HEK293 (cell line): Measurements from ENCODE around the gene AKAP5.

ENCODE experiments used
- EGR2 ChIP-seq: fragments of 450-650 bp; formaldehyde crosslinking; IDR thresholded peaks from 2 replicates; pipeline ENCODE4 v1.5.1; 2016; ENCODE audit warnings: low read depth, missing biosample characterization, missing genetic modification characterization
- FEZF1 ChIP-seq: fragments of 450-650 bp; formaldehyde crosslinking; IDR thresholded peaks from 2 replicates; pipeline ENCODE4 v1.5.1; 2016; ENCODE audit warnings: missing biosample characterization, missing genetic modification characterization
- GLIS1 ChIP-seq: fragments of 450-650 bp; formaldehyde crosslinking; IDR thresholded peaks from 2 replicates; pipeline ENCODE4 v1.5.1; 2016; ENCODE audit warnings: missing biosample characterization, missing genetic modification characterization
- INSM2 ChIP-seq: fragments of 450-650 bp; formaldehyde crosslinking; IDR thresholded peaks from 2 replicates; pipeline ENCODE4 v1.5.1; 2016; ENCODE audit warnings: missing biosample characterization, missing genetic modification characterization
- KLF17 ChIP-seq: fragments of 450-650 bp; formaldehyde crosslinking; IDR thresholded peaks from 2 replicates; pipeline ENCODE4 v1.5.1; 2016; ENCODE audit warnings: missing biosample characterization, missing genetic modification characterization
- KLF9 ChIP-seq: fragments of 450-650 bp; formaldehyde crosslinking; IDR thresholded peaks from 2 replicates; pipeline ENCODE4 v1.5.1; 2016; ENCODE audit warnings: missing biosample characterization, missing genetic modification characterization, low read depth
- PATZ1 ChIP-seq: fragments of 450-650 bp; formaldehyde crosslinking; IDR thresholded peaks from 2 replicates; pipeline ENCODE4 v1.5.1; 2016; ENCODE audit warnings: missing biosample characterization, missing genetic modification characterization
- PRDM6 ChIP-seq: fragments of 450-650 bp; formaldehyde crosslinking; IDR thresholded peaks from 2 replicates; pipeline ENCODE4 v1.5.1; 2017; ENCODE audit warnings: missing biosample characterization, missing genetic modification characterization
- REPIN1 ChIP-seq: fragments of 450-650 bp; formaldehyde crosslinking; IDR thresholded peaks from 2 replicates; pipeline ENCODE4 v1.5.1; 2017; ENCODE audit warnings: missing biosample characterization, missing genetic modification characterization, low read depth
- SP7 ChIP-seq: fragments of 450-650 bp; formaldehyde crosslinking; IDR thresholded peaks from 2 replicates; pipeline ENCODE4 v1.5.1; 2016; ENCODE audit warnings: missing biosample characterization, missing genetic modification characterization
- YY1 ChIP-seq: fragments of 450-650 bp; formaldehyde crosslinking; IDR thresholded peaks from 2 replicates; pipeline ENCODE4 v1.5.1; 2018; ENCODE audit warnings: missing biosample characterization, missing genetic modification characterization
- ZBTB17 ChIP-seq: fragments of 450-650 bp; formaldehyde crosslinking; IDR thresholded peaks from 2 replicates; pipeline ENCODE4 v1.5.1; 2016; ENCODE audit warnings: missing biosample characterization, missing genetic modification characterization
- ZFP3 ChIP-seq: fragments of 450-650 bp; formaldehyde crosslinking; IDR thresholded peaks from 2 replicates; pipeline ENCODE4 v1.5.1; 2016; ENCODE audit warnings: low read depth, missing biosample characterization, missing genetic modification characterization
- ZNF10 ChIP-seq: fragments of 450-650 bp; formaldehyde crosslinking; IDR thresholded peaks from 2 replicates; pipeline ENCODE4 v1.5.1; 2017; ENCODE audit warnings: missing biosample characterization, missing genetic modification characterization
- ZNF140 ChIP-seq: fragments of 450-650 bp; formaldehyde crosslinking; IDR thresholded peaks from 2 replicates; pipeline ENCODE4 v1.5.1; 2016; ENCODE audit warnings: missing biosample characterization, missing genetic modification characterization
- ZNF184 ChIP-seq: fragments of 450-650 bp; IDR thresholded peaks from 2 replicates; pipeline ENCODE4 v1.5.1; 2018; ENCODE audit warnings: missing biosample characterization, mild to moderate bottlenecking, missing genetic modification characterization
- ZNF302 ChIP-seq: fragments of 450-650 bp; formaldehyde crosslinking; IDR thresholded peaks from 2 replicates; pipeline ENCODE4 v1.5.1; 2016; ENCODE audit warnings: missing biosample characterization, missing genetic modification characterization, low read depth
- ZNF335 ChIP-seq: fragments of 450-650 bp; formaldehyde crosslinking; conservative IDR thresholded peaks from 2 replicates; pipeline ENCODE4 v1.5.1; 2016; ENCODE audit warnings: missing biosample characterization, missing genetic modification characterization
- ZNF391 ChIP-seq: fragments of 450-650 bp; formaldehyde crosslinking; IDR thresholded peaks from 2 replicates; pipeline ENCODE4 v1.5.1; 2016; ENCODE audit warnings: low read depth, missing biosample characterization, missing genetic modification characterization, borderline replicate concordance
- ZNF398 ChIP-seq: fragments of 450-650 bp; formaldehyde crosslinking; IDR thresholded peaks from 2 replicates; pipeline ENCODE4 v1.5.1; 2017; ENCODE audit warnings: missing biosample characterization, missing genetic modification characterization
- ZNF501 ChIP-seq: fragments of 450-650 bp; formaldehyde crosslinking; IDR thresholded peaks from 2 replicates; pipeline ENCODE4 v1.5.1; 2016; ENCODE audit warnings: missing biosample characterization, missing genetic modification characterization
- ZNF544 ChIP-seq: fragments of 450-650 bp; formaldehyde crosslinking; IDR thresholded peaks from 2 replicates; pipeline ENCODE4 v1.5.0; 2017; ENCODE audit warnings: missing biosample characterization, missing genetic modification characterization
- ZNF600 ChIP-seq: fragments of 450-650 bp; formaldehyde crosslinking; IDR thresholded peaks from 2 replicates; pipeline ENCODE4 v1.5.1; 2016; ENCODE audit warnings: missing biosample characterization, missing genetic modification characterization
- ZNF654 ChIP-seq: fragments of 450-650 bp; formaldehyde crosslinking; IDR thresholded peaks from 2 replicates; pipeline ENCODE4 v1.5.1; 2016; ENCODE audit warnings: low read depth, missing biosample characterization, missing genetic modification characterization
- ZNF830 ChIP-seq: fragments of 450-650 bp; IDR thresholded peaks from 2 replicates; pipeline ENCODE4 v1.5.0; 2018; ENCODE audit warnings: missing biosample characterization, missing genetic modification characterization, low read depth, mild to moderate bottlenecking, moderate library complexity
- ZNF843 ChIP-seq: fragments of 450-650 bp; formaldehyde crosslinking; IDR thresholded peaks from 2 replicates; pipeline ENCODE4 v1.5.1; 2016; ENCODE audit warnings: missing biosample characterization, missing genetic modification characterization
- ZXDB ChIP-seq: fragments of 450-650 bp; formaldehyde crosslinking; IDR thresholded peaks from 2 replicates; pipeline ENCODE4 v1.5.1; 2016; ENCODE audit warnings: missing biosample characterization, missing genetic modification characterization

Gene AKAP5

GRCh38 chr14:64503434-64504309 lies 38.4 kb downstream of the AKAP5 start, which contains the start of gene ZBTB25 (continued):
- TF ChIP-seq PATZ1 (tag by site-specific recombination) (no peak), ZNF654 (tag by site-specific recombination) (no peak), PRDM6 (tag by site-specific recombination) (no peak), ZXDB (tag by site-specific recombination) (peak; percentile 64), ZNF302 (no peak), GLIS1 (tag by site-specific recombination) (peak; percentile 83), SP7 (tag by site-specific recombination) (no peak; the same call in 1 of the 2 replicates), KLF9 (tag by site-specific recombination) (peak; percentile 44; the same call in 1 of the 2 replicates), ZFP3 (no peak), ZBTB17 (tag by site-specific recombination) (0 out of 2 replicates have a peak, but pooled peaks have one; percentile 5), ZNF600 (peak; percentile 59; the same call in 1 of the 2 replicates), ZNF10 (peak; percentile 52; the same call in 1 of the 2 replicates), ZNF830 (tag by site-specific recombination) (no peak), REPIN1 (tag by site-specific recombination) (no peak), ZNF544 (tag by site-specific recombination) (no peak), FEZF1 (tag by site-specific recombination) (no peak), ZNF501 (tag by site-specific recombination) (peak; percentile 80), INSM2 (tag by site-specific recombination) (0 out of 2 replicates have a peak, but pooled peaks have one; percentile 42), ZNF391 (tag by site-specific recombination) (peak; percentile 51; the same call in 1 of the 2 replicates), YY1 (peak; percentile 42; the same call in 1 of the 2 replicates), EGR2 (peak; percentile 53), ZNF184 (no peak), KLF17 (tag by site-specific recombination) (peak; percentile 87), ZNF335 (tag by site-specific recombination) (peak; percentile 56; the same call in 1 of the 2 replicates), ZNF398 (tag by site-specific recombination) (peak; percentile 47; the same call in 1 of the 2 replicates), ZNF140 (tag by site-specific recombination) (no peak), ZNF843 (tag by site-specific recombination) (no peak)
